ENCODE results near the gene CLSTN2.

Gene CLSTN2

DNA sequence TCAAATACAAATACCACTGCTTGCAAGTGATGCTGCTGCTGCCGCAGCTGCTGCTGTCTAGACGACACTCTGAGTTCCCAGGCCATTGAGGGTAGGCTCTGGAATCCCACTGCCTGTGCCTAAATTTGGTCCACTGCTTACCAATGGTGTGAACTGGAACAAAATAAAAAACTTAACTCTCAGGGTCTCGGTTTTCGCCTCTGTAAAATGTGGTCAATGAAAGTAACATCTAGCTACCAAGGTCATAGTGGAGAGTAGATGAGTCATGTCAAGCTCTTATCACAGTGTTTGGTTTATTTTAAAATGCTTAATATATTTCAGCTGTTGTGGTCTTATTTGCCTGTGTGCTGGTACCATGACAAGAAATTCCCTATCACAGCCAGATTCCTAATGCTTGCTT lies 299.3 kb downstream of the CLSTN2 start:
- no peak for DNase-seq (ENCODE audit: low read depth in 2 of 2)

DNA sequence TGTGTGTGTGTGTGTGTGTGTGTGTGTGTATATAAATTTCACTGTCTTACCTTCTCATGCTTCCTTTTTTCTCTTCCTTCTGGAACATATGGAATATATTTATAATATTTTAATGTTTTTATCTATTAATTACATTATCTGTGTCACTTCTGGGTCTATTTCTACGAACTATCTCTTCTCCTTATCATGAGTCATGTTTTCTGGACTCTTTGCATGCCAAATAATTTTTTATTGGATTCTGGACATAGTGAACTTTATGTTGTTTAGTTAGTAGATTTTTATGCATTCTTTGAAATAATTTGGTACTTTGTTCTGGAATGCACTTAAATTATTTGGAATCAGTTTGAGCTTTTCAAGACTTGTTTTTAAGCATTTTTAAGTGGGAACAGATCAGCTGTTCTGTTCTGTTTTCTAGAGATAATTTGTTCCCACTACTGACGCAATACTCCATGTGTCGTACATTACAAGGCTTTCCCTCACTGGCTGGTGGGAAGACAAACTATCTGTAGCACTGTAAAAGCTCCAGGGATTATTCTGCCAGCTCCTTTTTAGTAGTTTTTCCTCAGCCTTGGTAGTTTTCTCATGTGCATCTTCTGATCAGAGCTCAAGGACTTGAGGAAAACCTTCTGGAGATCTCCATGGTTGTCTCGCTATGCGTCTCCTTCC lies 302.0 kb downstream of the CLSTN2 start:
- no peak for DNase-seq (ENCODE audit: low read depth in 2 of 2)

DNA sequence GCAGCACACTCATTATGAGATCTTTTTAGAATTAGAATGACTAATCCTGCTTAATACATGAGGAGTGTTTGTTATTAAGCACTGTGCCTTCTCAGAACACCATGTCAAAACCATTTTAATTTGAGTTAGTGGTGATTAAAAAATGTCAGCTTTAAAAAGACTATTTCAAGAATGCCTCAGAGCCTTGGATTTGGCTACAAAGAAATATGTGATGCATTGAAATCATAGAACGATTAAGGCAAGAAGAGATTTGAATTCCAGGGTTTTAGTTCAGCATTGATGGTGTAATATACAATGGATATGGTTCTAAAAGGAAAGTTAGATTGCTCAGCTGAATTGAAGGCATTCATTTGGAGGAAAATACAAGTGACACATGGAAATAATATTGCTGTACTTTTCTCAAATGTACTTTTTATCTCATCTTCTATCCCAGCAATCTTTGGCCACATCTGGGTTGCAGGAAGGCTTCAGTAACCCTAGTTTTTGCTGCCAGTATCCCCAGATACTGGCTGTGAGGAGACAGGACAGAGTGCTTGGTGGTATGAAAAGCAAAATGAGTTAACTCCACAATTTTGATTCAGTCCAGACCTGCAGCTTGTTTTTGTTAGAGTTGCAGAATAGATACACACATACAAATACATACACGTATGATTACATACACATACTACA lies 303.8 kb downstream of the CLSTN2 start:
- peak in 1 of 2 experiments; percentile 21 for DNase-seq (ENCODE audit: low read depth in 2 of 2)

DNA sequence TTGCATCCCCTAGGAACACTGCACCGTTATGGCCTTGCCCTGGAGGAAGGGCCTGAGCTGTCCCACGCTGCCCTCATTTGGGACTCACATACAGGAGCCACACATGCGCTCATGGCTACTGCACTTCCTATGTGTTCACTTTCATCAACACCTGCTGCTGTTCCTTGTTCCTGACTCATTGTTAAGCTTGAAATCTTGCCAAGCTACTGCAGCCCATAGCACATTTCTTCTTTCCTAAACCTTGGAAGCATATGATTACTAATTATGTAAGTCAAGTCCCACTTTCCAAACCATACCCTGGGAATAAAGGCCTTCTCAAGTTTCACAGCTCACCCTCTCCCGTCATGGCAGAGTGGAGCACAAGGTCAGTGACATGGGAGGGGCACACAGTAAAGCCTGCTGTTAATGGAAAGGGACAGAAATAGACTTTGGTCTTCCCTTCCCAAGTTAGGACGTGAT lies 307.9 kb downstream of the CLSTN2 start:
- no peak for DNase-seq (ENCODE audit: low read depth in 2 of 2)

DNA sequence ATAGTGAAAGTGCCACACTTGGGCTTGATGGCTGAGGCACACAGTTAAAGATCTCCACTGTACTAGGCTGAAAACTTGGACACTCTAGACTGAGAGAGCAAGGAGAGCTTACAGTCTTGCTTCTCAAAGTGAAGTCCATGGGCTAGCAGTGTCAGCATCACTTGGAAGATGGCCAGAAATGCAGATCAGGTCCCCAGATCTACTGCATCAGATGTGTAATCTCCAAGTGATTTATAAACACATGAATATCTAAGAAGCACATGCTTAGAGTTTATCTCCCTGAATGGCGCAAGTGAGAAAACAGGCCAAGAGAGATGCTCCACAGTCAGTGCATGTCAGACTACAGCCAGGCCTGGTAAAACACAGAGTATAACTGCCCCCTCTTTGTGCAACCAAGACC lies 308.6 kb downstream of the CLSTN2 start:
- no peak for DNase-seq (ENCODE audit: low read depth in 2 of 2)

DNA sequence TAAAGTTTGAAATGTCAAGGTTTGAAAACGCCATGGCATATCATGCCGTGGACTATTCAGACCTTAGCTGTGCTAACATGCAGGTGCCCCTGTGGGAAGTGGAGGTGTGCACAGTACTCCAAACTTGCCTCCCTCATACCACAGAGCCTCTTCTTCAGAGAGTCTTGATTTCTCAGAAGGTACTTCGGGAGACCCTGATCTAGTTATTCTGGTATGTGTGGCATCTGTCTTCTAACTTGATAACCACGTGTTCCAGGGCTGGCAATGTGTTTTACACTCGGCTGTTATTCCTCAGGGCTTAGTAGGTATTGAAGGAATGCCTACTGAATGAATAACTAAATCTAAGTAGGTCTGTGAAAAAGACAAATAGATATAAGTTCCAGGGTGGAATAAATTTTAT lies 309.9 kb downstream of the CLSTN2 start:
- no peak for DNase-seq (ENCODE audit: low read depth in 2 of 2)

DNA sequence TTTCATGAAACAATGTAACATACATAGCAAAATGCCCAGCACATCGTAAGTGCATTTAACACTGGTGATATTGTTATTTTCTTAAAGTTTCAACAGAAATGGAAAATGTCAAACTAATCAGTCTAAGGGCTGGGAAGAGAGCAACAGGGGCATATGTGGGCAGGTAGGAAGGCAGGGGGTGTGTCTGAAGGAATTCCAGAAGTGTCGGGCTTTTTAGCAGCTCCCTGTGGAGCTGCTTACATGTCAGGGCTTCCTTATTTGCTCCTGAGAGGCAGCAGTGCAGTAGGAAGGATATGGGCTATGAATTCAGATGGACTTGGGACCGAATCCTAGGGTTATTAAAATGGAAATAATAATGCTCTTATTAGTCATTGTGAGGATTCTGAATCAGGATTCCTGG lies 311.6 kb downstream of the CLSTN2 start:
- DNase-seq (ENCODE audit: low read depth in 2 of 2) = no peak

DNA sequence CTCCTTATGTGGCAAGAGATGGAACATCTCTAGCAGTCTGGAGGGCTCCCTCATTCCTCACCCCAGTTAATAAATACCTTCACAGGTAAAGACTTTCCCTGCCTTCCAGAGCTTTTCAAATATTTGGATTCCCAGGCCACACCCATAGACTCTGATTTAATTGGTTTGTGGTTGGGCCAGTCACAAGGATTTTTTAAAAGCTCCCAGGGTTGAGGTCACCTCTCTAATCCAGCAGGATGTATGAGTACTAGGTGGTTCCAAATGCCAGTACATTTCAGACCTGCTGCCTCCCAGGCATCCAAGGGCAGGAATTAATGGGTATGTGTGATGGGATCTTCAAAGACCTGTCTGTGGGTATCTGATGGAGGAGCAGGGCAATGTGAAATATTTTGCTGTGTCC lies 312.8 kb downstream of the CLSTN2 start:
- no peak for DNase-seq (ENCODE audit: low read depth in 2 of 2)

DNA sequence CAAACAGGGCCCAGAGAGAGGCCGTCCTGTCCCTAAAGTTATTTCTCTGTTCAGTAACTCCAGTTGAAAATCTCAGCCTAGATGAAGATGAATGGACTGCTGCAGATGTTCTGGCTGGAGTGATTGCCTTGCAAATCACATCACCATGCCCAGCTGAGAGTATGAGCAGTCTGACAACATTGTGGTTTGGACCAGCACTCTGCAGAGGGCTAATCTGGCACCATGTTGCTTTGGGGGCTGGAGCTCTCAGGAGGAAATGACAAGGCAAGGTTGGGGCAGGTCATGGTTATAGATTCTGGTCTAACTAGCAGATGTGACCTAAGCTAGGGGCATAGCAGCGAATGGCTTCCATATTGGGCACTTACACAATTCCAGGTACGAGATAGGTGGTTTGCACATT lies 314.2 kb downstream of the CLSTN2 start:
- no peak for DNase-seq (ENCODE audit: low read depth in 2 of 2)

DNA sequence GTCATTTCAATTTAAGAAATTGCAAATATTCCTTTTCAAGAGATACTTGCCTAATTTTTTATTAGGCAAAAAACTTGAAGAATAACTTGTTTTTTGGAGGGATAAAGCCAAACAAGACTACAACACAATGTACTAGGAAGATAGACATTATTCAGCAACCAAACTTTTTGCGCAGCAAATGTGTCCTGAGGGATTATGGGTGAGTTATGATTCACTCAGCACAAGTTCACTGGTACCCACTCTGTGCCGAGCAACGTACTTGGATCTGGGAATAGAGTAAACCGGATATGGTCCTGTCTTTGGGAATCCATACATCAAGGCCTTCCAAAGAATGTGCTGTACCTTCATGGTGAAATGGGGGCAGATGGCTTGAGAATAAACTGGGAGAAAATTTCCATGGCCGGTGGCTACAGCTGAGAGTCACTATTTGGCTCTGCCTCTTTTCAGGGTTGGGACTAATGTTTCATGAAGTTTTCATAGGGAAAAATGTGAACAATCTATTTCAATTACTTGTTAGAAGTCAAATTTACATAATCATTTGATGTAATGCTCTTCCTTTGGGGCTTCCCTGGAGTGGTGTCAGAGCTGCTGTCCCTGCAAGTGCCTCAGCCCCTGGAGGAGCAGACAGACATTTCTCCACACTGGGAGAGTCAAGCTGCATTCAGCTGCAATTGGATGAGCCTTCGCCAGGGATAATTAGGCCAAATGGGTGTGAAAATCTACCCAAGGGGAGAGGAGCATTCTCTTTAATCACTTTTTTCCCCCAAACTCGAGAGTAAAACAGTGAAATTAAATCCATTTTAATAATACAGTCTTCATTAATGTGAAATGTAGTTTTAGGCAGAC lies 315.2 kb downstream of the CLSTN2 start:
- DNase-seq (ENCODE audit: low read depth in 2 of 2) = no peak

DNA sequence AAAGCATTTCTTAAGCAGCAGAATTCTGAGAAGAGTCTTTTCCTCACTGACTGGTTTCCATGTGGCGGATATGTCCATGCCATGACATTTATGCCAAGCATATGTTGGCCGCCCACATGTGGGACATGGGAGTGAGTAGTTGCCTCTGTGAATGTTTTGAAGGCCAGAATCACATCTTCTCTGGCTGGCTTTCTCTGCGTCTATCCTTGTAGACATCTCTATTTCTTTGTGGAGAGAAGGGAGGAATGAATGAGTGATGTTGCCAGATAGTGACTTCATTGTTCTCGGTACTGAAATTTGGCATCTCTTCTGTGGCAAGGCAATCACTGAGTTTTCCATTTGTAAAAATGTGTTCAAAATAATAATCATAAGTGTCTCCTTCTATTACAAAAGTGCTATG lies 316.0 kb downstream of the CLSTN2 start:
- DNase-seq (ENCODE audit: low read depth in 2 of 2) = no peak

DNA sequence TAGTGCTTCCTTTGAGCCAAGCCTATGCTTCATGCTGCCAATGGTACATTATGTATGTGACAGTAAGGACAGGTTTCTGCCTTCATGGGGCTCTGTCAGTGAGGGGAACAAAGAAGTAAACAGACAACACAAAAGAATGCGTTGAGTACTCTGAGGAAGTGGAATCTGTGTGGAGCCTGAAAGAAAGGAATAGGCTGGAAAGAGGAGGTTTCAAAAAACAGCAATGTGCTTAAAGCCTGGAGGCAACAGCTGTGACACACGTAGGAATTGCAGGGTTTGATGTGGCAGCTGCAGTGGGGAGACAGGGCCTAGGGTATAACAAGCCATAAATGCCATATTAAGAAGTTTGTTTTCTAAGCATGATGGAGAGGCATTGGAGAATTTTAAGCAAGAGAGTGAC lies 316.7 kb downstream of the CLSTN2 start:
- no peak for DNase-seq (ENCODE audit: low read depth in 2 of 2)

DNA sequence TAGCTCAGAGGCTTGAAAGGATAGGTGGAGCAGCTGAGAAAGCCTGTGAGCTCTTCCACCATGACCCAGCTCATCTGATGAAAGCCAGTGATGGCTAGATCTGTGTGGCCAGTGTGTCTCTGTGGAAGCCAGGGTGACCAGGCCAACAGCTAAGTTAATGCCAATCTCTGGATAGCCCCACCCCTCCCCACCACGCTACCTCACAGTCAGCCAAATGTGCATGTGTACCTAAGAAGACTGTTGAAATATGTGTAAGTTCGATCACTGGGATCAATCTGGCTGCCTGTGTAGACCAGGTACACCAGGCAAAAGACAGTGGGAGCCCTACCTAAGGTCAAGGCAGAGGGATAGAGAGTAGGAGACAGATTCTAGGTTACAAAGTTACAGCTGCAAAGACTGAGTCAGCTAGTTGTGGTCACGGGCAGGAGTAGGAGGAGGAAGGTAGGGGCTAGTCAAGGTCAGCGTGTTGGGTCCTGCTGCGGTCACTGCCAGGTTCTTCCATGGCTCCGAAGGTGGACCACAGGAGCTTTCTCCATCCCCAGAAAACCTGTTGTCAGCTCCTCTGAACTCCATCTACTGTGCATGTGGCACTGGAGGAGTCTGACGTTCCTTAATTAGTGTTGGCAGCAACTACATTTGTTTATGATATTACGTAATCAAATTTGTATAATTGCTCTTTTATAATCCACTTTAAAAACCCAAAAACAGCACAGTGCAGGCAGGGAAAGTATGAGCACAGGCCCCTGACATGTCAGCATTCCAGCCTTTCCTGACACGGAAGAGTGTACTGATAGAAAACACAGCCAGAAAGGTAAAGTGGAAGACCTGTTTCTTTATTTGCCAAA lies 318.0 kb downstream of the CLSTN2 start:
- DNase-seq (ENCODE audit: low read depth in 2 of 2) = no peak

DNA sequence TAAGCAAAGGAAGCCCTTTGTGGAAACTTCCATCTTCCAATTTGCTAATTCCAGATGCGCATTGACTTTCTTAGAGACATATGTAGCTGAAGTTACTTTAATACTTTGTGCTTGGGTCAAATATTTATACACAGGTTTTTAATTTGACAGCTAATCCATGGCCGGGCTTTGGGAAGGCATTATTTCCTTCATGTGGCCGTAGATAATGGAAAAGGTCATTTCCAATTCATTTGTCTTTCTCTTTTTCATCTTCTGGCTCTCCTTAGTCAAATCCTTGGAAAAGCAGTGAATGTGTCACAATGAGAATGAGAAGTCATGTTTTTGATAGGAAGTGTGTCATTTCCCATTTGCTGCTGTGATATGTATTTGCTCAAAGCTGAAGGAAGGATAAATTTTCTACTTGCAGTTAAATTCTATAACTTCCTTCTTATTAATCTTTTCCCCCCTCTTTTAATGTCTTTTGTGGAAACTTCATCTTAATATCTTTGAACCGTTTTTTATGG lies 323.3 kb downstream of the CLSTN2 start:
- DNase-seq (ENCODE audit: low read depth in 2 of 2) = no peak

DNA sequence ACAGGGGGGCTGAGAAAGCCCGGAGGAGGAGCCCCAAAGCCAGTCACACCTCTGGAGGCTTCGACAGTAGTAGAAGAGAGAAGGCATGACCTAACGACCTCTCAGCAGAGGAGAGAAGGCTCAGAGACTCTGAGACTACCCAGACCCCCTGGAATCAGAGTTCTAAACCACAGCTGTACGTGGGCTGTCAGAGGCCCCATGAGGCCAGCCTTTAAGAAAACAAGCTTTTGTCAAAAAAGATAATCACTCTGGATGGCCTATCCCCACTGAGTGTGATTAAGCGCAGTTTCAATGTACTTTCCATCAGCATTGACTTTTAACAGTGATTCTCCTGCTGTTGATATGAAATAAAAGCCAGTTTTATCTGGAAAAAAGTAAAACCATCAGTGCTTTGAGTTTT lies 330.3 kb downstream of the CLSTN2 start:
- no peak for DNase-seq (ENCODE audit: low read depth in 2 of 2)

DNA sequence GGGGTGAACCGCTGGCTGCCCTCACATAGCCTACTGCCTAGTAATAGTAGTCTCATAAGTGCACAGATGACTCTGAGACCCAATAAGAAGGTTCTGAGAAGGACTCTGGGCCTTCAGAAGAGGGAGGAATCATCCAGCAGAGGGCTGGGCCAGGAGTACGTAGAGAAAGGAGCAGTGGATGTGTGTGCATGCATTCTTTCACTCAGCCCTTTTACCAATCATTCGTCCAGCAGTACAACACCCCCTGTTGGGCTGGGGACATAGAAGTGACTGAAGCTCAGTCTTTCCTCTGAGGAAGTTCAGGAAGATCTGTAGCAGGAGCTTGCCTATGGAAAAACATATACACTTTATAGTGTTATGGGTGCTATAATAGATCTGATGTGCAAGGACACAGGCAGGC lies 333.1 kb downstream of the CLSTN2 start:
- DNase-seq (ENCODE audit: low read depth in 2 of 2) = no peak

DNA sequence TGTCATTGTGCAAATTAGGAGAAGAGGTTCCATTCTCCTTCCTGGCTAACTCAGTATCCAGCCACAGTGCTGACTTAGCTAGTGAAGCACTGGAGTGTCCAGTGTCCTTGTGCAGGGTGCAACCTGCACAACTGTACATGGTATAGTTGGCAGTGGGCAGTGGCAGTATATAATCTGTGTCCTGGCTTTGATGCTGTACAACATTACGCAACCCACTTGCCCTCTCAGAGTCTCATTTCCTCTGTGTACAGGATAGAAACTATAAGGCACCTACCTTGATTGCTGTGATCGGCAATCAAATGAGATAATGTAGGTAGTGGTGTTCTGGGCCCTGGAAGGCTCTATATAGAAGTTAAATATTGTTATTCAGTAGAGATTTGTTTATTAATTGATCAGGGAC lies 333.6 kb downstream of the CLSTN2 start:
- DNase-seq (ENCODE audit: low read depth in 2 of 2) = no peak

DNA sequence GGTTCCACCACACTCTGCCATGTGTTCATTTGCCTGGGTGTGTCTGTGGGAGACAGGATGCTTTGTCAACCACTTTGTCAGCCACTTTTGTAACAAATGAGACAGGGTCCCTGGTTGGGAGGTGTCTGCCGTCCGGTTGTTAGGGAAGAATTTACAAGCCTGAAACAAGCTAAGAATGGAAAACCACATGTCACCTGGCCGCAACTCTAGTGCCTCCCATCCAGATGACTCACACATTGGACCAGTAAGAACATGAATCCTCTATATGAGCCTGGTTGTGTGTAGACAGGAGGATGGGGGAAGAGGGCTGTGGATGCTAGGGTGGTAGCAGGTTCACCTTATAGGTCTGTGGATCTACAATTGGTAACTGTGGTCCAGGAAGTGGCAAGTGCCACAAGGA lies 335.3 kb downstream of the CLSTN2 start:
- no peak for DNase-seq (ENCODE audit: low read depth in 2 of 2)

DNA sequence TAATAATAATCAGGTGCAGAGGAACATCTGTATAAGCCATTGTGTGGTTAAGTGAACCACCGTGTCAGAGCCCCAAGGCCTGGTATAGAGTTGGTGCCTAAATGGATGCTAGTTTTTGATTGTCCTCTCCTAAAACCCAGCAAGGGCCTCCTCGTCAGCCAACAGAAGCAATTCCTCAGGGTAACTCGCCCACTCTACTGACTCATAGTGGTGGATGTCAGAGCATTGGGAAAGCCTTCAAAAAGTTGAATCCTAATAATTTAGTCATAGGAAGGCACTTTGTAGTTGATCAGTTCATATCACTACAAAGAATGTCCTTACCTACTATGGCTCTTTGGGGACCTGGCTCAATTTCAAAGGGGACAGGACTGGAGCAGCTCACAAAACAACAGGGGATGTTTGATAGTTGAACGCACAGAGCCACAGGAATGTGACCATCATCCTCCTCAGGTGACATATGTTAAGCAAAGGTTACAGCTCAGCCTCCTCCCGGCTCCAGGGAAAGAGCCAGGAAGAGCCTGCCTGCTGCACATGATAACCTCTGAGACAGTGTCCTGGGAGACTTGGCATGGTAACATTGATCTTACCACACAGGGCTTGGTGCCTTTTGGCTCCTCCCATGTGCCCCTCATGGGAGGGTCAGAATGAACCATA lies 338.7 kb downstream of the CLSTN2 start:
- DNase-seq (ENCODE audit: low read depth in 2 of 2) = no peak

DNA sequence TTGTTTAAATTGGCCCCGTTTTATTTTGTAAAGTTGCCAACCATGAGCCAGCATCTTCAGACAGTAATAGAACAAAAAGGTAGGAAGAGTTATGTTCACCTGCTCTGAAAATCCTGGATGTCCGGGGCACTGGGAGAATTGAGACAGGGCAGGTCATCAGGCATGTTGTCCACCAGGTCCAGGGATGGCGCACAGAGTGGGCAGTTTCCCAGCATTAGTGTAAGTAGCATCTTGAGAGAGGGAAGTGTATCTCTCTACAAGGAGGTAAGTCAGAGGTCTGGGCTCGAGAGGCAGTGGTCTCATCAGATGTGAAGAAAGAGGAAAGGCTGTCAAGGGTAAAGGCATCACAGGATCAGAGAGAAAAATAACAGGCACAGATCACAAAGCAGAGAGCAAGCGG lies 339.4 kb downstream of the CLSTN2 start:
- DNase-seq (ENCODE audit: low read depth in 2 of 2) = no peak

DNA sequence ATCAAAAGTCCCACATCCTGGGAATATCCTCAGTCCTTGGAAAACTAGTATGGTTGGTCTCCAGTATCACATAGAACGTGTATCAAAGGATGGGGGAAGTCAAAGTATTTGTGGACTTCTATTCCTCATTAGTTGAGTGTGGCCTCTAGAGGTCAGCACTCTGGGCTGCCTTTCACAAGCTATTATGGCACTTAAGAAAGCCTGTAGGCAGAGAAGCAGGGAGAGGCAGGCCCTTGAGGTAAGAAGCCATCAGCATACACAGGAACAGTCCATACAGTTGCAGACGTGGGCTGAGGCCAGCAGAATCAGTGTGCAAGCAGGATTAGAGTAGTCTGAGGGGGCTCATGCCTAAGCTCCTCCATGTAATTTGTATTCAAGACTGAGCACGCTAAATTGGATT lies 341.7 kb downstream of the CLSTN2 start:
- no peak for DNase-seq (ENCODE audit: low read depth in 2 of 2)

Measured in fibroblast of skin of left quadriceps (primary cell).